Lung (tissue), 12 donors: Measurements from ENCODE around the gene CSNK1A1. TPM values are rescaled to one million over a fixed set of nuclear protein-coding genes. Genes with fewer than 3 reads are reported as not detected.
A peak's percentile ranks its signal among the peaks of the same experiment; 100 is the strongest.

ENCODE experiments used
- ATAC-seq: fragments of 200-7000 bp; cut with Tn5 transposase; one replicate; pipeline ENCODE4 v1.9.1; 2020; ENCODE audit warnings: moderate number of reproducible peaks; ENCODE audit not compliant: insufficient read depth, low FRiP score
- DNase-seq, 3 donors: peaks; one replicate each; pipeline ENCODE4 v3.0.0-alpha.2; 2013 to 2017
- H3K27ac ChIP-seq, 2 donors: one replicate each; pipeline ENCODE4 v1.5.1; 2013; ENCODE audit warnings: mild to moderate bottlenecking in 2 of 2, moderate library complexity in 2 of 2, control low read depth in 1 of 2, inconsistent platforms in 1 of 2, low read depth in 1 of 2, low read length in 1 of 2
- H3K27me3 ChIP-seq, 3 donors: one replicate each; pipeline ENCODE4 v1.5.1; 2013; ENCODE audit warnings: low read length in 2 of 3; ENCODE audit not compliant: control insufficient read depth in 3 of 3, insufficient read depth in 3 of 3
- H3K36me3 ChIP-seq, 4 donors: one replicate each; pipeline ENCODE4 v1.5.1; 2013; ENCODE audit warnings: low read length in 4 of 4, mild to moderate bottlenecking in 1 of 4, moderate library complexity in 1 of 4; ENCODE audit not compliant: control insufficient read depth in 4 of 4, insufficient read depth in 4 of 4
- H3K4me1 ChIP-seq, 5 donors: one replicate each; pipeline ENCODE4 v1.5.1; 2013; ENCODE audit warnings: low read length in 5 of 5, mild to moderate bottlenecking in 2 of 5, moderate library complexity in 1 of 5; ENCODE audit not compliant: control insufficient read depth in 5 of 5, insufficient read depth in 5 of 5
- H3K4me3 ChIP-seq: one replicate; pipeline ENCODE4 v1.5.1; 2013; ENCODE audit warnings: mild to moderate bottlenecking, control low read depth, moderate library complexity
- H3K9ac ChIP-seq, 2 donors: one replicate each; pipeline ENCODE4 v1.5.1; 2013; ENCODE audit warnings: low read length in 2 of 2, control low read depth in 1 of 2; ENCODE audit not compliant: insufficient read depth in 1 of 2
- H3K9me3 ChIP-seq, 4 donors: one replicate each; pipeline ENCODE4 v1.5.1; 2013; ENCODE audit warnings: low read length in 3 of 4, mild to moderate bottlenecking in 1 of 4, moderate library complexity in 1 of 4; ENCODE audit not compliant: control insufficient read depth in 4 of 4, insufficient read depth in 3 of 4
- CTCF ChIP-seq: IDR thresholded peaks from 2 replicates; pipeline ENCODE4 v1.5.1; 2012; ENCODE audit warnings: mild to moderate bottlenecking; ENCODE audit errors: control extremely low read depth, extremely low read depth
- WGBS, 2 donors: extraction: QIAGEN DNeasy Blood & Tissue Kit; methylation state at CpG; one replicate each; pipeline ENCODE4 v1.1.7; 2013; 5-methylcytosine and 5-hydroxymethylcytosine counted together
- polyA plus RNA-seq, 2 donors: library from polyadenylated mRNA; stranded (reverse); fragments of 200-250 nt; gene quantifications; one replicate each; pipeline ENCODE4 v1.2.1, GENCODE V29; 2013
- total RNA-seq, 2 donors: library from RNA; depleted of rRNA in 1 of 2; stranded (reverse); fragments of >200 nt in 1 of 2; gene quantifications; one replicate each; pipeline ENCODE4 v1.2.1, GENCODE V29; 2014 to 2021
- donor health status: control.
- donor health status: control.
- donor health status: Bipolar disorder and iron deficiency.
- donor health status: healthy.
- donor health status: DM: yes; HTN: yes; CAD: no.

Gene CSNK1A1
- total and polyA plus RNA-seq, 4 donors, result 48.6 to 299 (median 193) TPM

DNA sequence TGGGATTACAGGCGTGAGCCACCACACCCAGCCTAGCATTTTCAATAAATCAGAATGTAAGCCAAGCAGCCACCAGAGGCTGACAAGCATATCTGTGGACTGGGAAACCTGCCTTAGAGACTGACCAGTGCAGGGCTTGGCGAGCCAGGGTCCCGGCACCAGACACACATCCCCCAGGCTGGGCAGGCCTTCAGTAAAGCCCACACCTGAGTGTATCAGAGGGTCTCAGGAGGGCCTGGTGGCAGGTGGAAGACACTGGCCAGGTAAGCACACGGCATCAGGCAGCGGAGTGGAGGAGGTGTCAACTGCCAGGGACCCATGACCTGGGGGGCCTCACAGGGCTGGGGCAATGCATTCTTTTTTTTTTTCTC lies 93.9 kb downstream of the CSNK1A1 start:
- Histone ChIP-seq H3K4me3 (no peak overlapping the region), H3K4me1 (peaks cover 1 to 14% (median 7%) of the 10 kb centered on the region in 5 donors), H3K9ac (no peak overlapping the region), H3K9me3 (no peaks in the 10 kb centered on the region), H3K27ac (peak overlapping the region; percentile 4 to 58), H3K27me3 (no peaks in the 10 kb centered on the region), H3K36me3 (no peaks in the 10 kb centered on the region)
- ATAC-seq (no peak), DNase-seq (no peak)
- 97% methylated on average over 5 of the region's 5 CpGs for WGBS, 2 donors
- TF ChIP-seq CTCF, result no peak

GRCh38 chr5:149456597-149457392 lies 94.4 kb downstream of the CSNK1A1 start:
- Histone ChIP-seq H3K9ac (no peak overlapping the region), H3K4me3 (no peak overlapping the region), H3K4me1 (peaks cover 7 to 20% (median 8%) of the 10 kb centered on the region in 5 donors), H3K27me3 (no peaks in the 10 kb centered on the region), H3K9me3 (no peaks in the 10 kb centered on the region), H3K27ac (peak overlapping the region; percentile 37 to 88), H3K36me3 (no peaks in the 10 kb centered on the region)
- 51 to 54% methylated on average over 6 of the region's 6 CpGs for WGBS, 2 donors
- DNase-seq, result no peak
- no peak for ATAC-seq
- no peak for TF ChIP-seq CTCF

DNA sequence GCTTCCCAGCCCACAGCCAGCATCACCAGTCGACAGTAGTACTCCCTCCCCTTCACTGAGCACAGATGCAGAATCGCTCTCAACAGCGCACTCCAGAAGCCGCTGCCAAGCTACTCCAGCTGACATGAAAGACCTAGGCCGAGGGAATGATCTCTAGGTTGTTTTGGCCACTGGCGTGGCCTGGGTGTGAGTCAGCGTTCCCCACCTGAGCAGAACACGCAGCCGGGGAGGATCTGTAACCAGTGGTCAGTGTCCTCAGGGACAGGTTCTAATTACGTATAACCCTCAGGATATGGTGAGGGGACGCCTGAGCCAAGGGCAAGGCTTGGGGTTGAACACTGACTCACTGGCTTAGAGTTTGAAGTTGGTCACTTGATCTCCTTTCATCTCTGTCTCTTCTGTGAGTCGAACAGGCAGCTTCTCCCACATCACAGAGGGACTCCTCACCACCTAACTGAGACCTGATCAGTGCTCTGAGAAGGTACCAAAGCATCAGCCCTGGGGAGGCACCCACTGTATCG lies 95.3 kb downstream of the CSNK1A1 start:
- Histone ChIP-seq H3K27ac (peak overlapping the region; percentile 68 to 88), H3K4me1 (peaks cover 7 to 26% (median 10%) of the 10 kb centered on the region in 5 donors), H3K36me3 (no peaks in the 10 kb centered on the region), H3K9me3 (no peaks in the 10 kb centered on the region), H3K4me3 (no peak overlapping the region), H3K9ac (no peak overlapping the region), H3K27me3 (no peaks in the 10 kb centered on the region)
- no peak for TF ChIP-seq CTCF
- ATAC-seq (no peak), DNase-seq (peak; percentile 57 to 79 (median 57))
- WGBS, 2 donors, result 70 to 83% methylated on average over 13 of the region's 13 CpGs
